Ramos (cell line): ENCODE measurements around the gene DYNC1I1.

Experiments used
- in situ Hi-C: fragments of 300-500 bp; cut with MboI; formaldehyde crosslinking; loops from one replicate; pipeline ENCODE4 v1.14.3; 2022; ENCODE audit warnings: low sequenced_read_pairs; ENCODE audit not compliant: unreplicated experiment

Gene DYNC1I1

GRCh38 chr7:96052860-96053470 lies 280.6 kb downstream of the DYNC1I1 start:
- in situ Hi-C loops, result no loop called here

GRCh38 chr7:96055717-96056116 lies 283.4 kb downstream of the DYNC1I1 start:
- in situ Hi-C loops, result no loop called here

GRCh38 chr7:96059075-96059474 lies 286.7 kb downstream of the DYNC1I1 start:
- in situ Hi-C loops, result no loop called here

- in situ Hi-C loops, result no loop called here
These were observed 288.7 kb downstream of the DYNC1I1 start for GRCh38 chr7:96061009-96061408.

GRCh38 chr7:96061844-96062243 lies 289.5 kb downstream of the DYNC1I1 start:
- in situ Hi-C loops, result no loop called here

- in situ Hi-C loops, result no loop called here
These were observed 295.0 kb downstream of the DYNC1I1 start for GRCh38 chr7:96067321-96067720.

GRCh38 chr7:96069401-96069800 lies 297.0 kb downstream of the DYNC1I1 start:
- in situ Hi-C loops, result no loop called here

- in situ Hi-C loops, result loop anchor here (10.0 kb wide), 1 partner anchor 950 kb away; the partner anchor contains the start of gene DLX5
These were observed 302.5 kb downstream of the DYNC1I1 start for GRCh38 chr7:96074871-96075270.

- in situ Hi-C loops, result loop anchor here (10.0 kb wide), 1 partner anchor 949 kb away; the partner anchor contains the start of gene DLX5
These were observed 303.4 kb downstream of the DYNC1I1 start for GRCh38 chr7:96075510-96076349.

GRCh38 chr7:96076350-96076707 lies 304.0 kb downstream of the DYNC1I1 start:
- in situ Hi-C loops, result loop anchor here (10.0 kb wide), 1 partner anchor 948 kb away; the partner anchor contains the start of gene DLX5

GRCh38 chr7:96080027-96080426 lies 307.7 kb downstream of the DYNC1I1 start:
- in situ Hi-C loops, result no loop called here

- in situ Hi-C loops, result no loop called here
These were observed 312.7 kb downstream of the DYNC1I1 start for GRCh38 chr7:96084881-96085553.

GRCh38 chr7:96085953-96086352 lies 313.6 kb downstream of the DYNC1I1 start:
- in situ Hi-C loops, result no loop called here

- in situ Hi-C loops, result no loop called here
These were observed 316.2 kb downstream of the DYNC1I1 start for GRCh38 chr7:96088579-96088978.

GRCh38 chr7:96089511-96089910 lies 317.2 kb downstream of the DYNC1I1 start:
- in situ Hi-C loops, result no loop called here

GRCh38 chr7:96090756-96091155 lies 318.4 kb downstream of the DYNC1I1 start:
- in situ Hi-C loops, result no loop called here

- in situ Hi-C loops, result no loop called here
These were observed 321.1 kb downstream of the DYNC1I1 start for GRCh38 chr7:96093435-96093834.

GRCh38 chr7:96097835-96098234 lies 325.5 kb downstream of the DYNC1I1 start:
- in situ Hi-C loops, result no loop called here

- in situ Hi-C loops, result no loop called here
These were observed 328.4 kb downstream of the DYNC1I1 start for GRCh38 chr7:96100737-96101136.

- in situ Hi-C loops, result no loop called here
These were observed 329.9 kb downstream of the DYNC1I1 start for GRCh38 chr7:96102096-96102811.
